Esophagus mucosa (tissue), 1 donor: ENCODE measurements around the gene ZNF26. TPM values are rescaled to one million over a fixed set of nuclear protein-coding genes. Genes with fewer than 3 reads are reported as not detected.

Source experiments
- total RNA-seq: library from RNA; stranded (reverse); gene quantifications from one replicate; pipeline ENCODE4 v1.2.4, GENCODE V29; 2023
- donor health status: DM: yes; HTN: yes; CAD: no.

Gene ZNF26
- total RNA-seq, 1 donor from 2014 or later = 4.7 TPM

Other genes starting within 250 kb of the ZNF26 start
- 35.8 TPM for gene ANKLE2, start 224.5 kb upstream of the ZNF26 start, total RNA-seq
- 31.2 TPM for gene GOLGA3, start 157.5 kb upstream of the ZNF26 start, total RNA-seq
- gene CHFR, start 98.8 kb upstream of the ZNF26 start, total RNA-seq = 30.6 TPM
- 5.3 TPM for gene ZNF605, start 30.1 kb upstream of the ZNF26 start, total RNA-seq
- 5.5 TPM for gene ZNF84, start 51.1 kb downstream of the ZNF26 start, total RNA-seq
- gene ZNF140, start 94.6 kb downstream of the ZNF26 start, total RNA-seq = 11.4 TPM
- 0.64 TPM for gene ZNF891, start 143.9 kb downstream of the ZNF26 start, total RNA-seq
- gene ZNF10, start 144.3 kb downstream of the ZNF26 start, total RNA-seq = 2.4 TPM
- 13.0 TPM for gene ZNF268, start 195.1 kb downstream of the ZNF26 start, total RNA-seq
- gene ANHX, start 249.5 kb downstream of the ZNF26 start, total RNA-seq = not detected